ENCODE measurements around the gene TMEM165. TPM values are rescaled to one million over a fixed set of nuclear protein-coding genes. Genes with fewer than 3 reads are reported as not detected.

Gene TMEM165
- total RNA-seq, 2 donors from 2014 or later = 54.6 to 101 TPM

DNA sequence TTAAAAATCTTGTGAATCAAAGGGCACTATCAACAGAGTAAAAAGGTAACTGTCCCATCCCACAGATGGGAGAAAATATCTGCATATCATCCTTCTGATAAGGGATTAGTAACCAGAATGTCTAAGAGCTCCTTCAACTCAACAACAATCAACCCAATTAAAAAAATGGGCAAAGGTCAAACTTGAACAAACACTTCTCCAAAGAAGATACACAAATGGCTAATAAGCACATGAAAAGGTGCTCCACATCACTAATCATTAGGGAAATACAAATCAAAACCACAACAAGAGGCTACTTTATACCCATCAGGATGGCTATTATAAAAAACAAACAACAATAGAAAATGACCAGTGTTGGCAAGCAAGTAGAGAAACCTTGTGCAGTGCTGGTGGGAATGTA, 43.3 kb downstream of the TMEM165 start:
- DNase-seq (no peak), ATAC-seq (no peak)
- intact Hi-C loops (cut with DNase I) = no loop called here

DNA sequence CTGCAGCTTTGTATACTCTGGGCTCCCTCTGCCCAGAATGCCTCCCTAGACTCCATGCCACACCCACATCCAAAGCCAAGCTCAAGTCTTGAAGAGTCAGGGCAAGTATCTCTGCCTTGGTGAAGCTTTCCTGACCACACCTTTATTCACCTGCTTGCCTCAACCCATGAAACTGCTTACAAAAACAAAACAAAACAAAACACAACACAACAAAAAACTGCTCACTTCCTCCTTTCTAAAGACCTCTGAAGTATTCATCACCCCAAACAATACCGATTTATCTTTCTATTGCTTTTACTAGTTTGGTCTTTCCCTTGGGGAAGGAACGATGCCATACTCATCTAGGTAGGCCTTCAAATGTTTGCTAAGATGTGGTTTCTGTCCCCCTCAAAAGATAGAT, 45.0 kb downstream of the TMEM165 start:
- intact Hi-C loops (cut with DNase I) = no loop called here
- DNase-seq (no peak), ATAC-seq (no peak)

GRCh38 chr4:55442541-55442940, 46.8 kb downstream of the TMEM165 start:
- DNase-seq = no peak
- no peak for ATAC-seq
- intact Hi-C loops (cut with DNase I) = no loop called here

- ATAC-seq = peak in 1 of 2 donors; percentile 38
- intact Hi-C loops (cut with DNase I) = loop anchor here in 1 of 2 donors (5.0 kb wide), 1 partner anchor 107 kb away; no protein-coding TSS in a partner anchor
These were observed 49.1 kb downstream of the TMEM165 start for GRCh38 chr4:55444827-55445226.

GRCh38 chr4:55445921-55446577, 50.3 kb downstream of the TMEM165 start:
- no peak for DNase-seq
- ATAC-seq = no peak
- intact Hi-C loops (cut with DNase I) = loop anchor here in 1 of 2 donors (5.0 kb wide), 1 partner anchor 106 kb away; no protein-coding TSS in a partner anchor

More at GRCh38 chr4:55444827-55445226, 49.1 kb downstream of the TMEM165 start:
- DNase-seq = no peak

DNA sequence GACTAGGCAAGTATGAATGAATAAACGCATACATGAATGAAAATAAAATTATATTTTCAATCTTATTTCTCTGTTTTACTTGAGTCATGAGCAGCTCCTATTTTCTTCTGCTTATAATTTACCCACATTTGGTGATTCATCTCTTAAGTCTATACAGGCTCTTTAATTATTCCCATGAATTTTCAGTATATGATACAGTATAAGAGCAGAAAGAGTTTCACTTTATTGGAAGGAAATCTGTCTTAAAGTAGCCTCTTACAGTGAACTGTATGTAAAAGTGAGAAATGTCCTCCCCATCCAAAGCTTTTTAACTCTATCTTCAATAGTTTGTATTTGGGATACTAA, 50.8 kb downstream of the TMEM165 start:
- ATAC-seq (no peak), DNase-seq (no peak)
- intact Hi-C loops (cut with DNase I) = loop anchor here in 1 of 2 donors (5.0 kb wide), 1 partner anchor 106 kb away; no protein-coding TSS in a partner anchor

DNA sequence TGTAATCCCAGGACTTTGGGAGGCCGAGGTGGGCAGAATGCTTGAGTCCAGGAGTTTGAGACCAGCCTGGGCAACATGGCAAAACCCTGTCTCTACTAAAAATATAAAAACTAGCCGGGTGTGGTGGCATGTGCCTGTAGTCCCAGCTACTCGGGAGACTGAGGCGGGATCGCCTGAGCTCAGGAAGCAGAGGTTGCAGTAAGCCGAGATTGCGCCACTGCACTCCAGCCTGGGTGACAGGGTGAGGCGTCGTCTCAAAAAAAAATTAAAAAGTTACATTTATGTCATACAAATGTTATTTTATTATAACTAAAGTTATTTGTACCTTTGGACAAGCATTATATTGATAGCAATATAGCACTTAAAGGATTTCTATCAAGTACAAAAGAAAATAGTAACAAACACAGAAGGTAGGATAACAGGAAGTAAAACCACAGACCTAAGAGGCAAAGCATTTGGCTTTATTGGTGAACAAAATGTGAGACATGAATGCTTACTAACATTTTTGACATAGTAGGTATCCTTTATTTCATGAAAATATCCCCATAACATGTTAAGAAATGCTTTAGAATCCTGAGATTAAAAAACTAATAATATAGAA, 51.5 kb downstream of the TMEM165 start:
- DNase-seq = no peak
- intact Hi-C loops (cut with DNase I) = loop anchor here in 1 of 2 donors (5.0 kb wide), 1 partner anchor 105 kb away; no protein-coding TSS in a partner anchor
- ATAC-seq = no peak

DNA sequence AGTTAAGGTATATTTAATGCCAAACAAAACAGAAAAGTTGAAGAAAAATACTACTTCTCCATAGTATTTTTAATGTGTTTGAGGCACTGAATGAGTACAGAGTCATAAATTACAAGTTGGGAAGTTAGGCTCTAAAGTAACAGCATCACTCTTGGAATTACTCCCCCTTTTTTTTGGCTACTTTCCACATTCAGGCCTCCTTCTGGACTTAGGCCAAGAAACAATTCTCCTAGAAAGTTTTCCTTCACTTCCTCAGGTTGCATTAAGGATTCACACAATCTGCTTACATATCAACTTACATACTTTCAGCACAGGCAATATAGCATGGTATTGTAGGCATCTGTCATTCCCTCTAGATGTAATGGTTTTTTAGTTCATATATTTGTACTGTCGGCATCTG, 52.1 kb downstream of the TMEM165 start:
- DNase-seq (no peak), ATAC-seq (no peak)
- intact Hi-C loops (cut with DNase I) = loop anchor here in 1 of 2 donors (5.0 kb wide), 1 partner anchor 104 kb away; no protein-coding TSS in a partner anchor

DNA sequence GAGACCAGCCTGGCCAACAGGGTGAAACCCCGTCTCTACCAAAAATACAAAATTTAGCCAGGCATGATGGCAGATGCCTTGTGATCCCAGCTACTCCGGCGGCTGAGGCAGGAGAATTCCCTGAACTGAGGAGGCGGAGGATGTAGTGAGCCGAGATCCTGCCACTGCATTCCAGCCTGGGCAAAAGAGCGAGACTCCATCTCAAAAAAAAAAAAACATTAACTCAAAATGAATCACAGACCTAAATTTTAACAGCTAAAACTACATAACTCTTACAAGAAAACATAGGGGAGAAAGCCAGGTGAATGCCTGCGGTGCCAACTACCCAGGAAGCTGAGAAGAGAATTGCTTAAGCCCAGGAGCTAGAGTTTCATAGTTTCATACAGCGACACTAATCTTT, 54.8 kb downstream of the TMEM165 start:
- intact Hi-C loops (cut with DNase I) = no loop called here
- ATAC-seq = no peak
- DNase-seq = no peak

DNA sequence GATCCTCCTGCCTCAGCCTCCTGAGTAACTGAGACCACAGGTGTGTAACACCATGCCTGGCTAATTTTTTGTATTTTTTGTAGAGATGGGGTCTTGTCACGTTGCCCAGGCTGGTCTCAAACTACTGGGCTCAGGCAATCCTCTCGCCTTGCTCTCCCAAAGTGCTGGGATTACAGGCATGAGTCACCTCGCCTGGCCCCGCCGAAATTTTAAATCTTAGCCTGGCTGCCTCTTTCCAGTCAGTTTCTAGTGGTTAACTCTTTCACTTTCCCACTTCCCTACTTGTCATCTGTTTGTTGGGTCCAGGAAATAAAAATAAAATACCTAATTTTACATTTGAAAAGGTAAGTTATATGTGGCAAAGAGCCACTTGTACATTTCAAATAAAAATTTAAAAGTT, 62.4 kb downstream of the TMEM165 start:
- no peak for DNase-seq
- ATAC-seq = no peak
- intact Hi-C loops (cut with DNase I) = no loop called here

- intact Hi-C loops (cut with DNase I) = no loop called here
- DNase-seq (no peak), ATAC-seq (no peak)
These were observed 62.9 kb downstream of the TMEM165 start for GRCh38 chr4:55458611-55459010.

DNA sequence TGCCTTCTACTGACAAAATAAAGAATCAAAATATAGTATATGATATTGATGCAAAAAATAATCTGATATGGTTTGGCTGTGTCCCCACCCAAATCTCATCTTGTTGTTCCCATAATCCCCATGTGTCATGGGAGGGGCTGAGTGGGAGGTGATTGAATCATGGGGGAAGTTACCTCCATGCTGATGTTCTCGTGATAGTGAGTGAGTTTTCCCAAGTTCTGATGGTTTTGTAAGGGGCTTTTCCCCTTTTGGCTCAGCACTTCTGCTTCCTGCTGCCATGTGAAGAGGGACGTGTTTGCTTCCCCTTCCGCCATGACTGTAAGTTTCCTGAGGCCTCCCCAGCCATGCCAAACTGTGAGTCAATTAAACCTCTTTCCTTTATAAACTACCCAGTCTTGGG, 70.2 kb downstream of the TMEM165 start:
- intact Hi-C loops (cut with DNase I) = no loop called here
- ATAC-seq (no peak), DNase-seq (no peak)

DNA sequence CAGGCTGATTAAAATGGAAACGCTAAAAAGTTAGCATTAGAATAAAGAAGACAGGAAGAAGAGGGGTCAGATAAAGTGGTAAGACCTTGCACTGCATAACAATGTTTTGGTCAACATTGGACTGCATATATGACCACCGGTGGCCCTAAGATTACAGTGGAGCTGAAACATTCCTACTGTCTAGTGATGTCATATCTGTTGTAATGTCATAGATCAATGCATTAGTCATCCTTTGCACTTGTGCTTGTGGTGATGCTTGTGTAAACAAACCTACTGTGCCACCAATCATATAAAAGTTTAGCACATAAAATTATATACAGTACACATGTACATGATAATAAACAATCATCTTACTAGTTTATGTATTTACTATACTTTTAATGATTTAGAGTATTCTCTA, 73.0 kb downstream of the TMEM165 start:
- ATAC-seq = no peak
- intact Hi-C loops (cut with DNase I) = no loop called here
- DNase-seq = no peak

- intact Hi-C loops (cut with DNase I) = loop anchor here in 1 of 2 donors (5.0 kb wide), 1 partner anchor 48 kb away; no protein-coding TSS in a partner anchor
- no peak for DNase-seq
- no peak for ATAC-seq
These were observed 74.2 kb downstream of the TMEM165 start for GRCh38 chr4:55469979-55470378.

Other genes with a start within 250 kb of the TMEM165 start
- 10 to 100 TPM; 10.9 to 13.5 TPM for gene SRD5A3, start 49.7 kb upstream of the TMEM165 start, total RNA-seq
- gene CLOCK, start 151.0 kb downstream of the TMEM165 start, total RNA-seq = 10 to 100 TPM; 26.8 to 33.5 TPM
- gene PDCL2, start 196.3 kb downstream of the TMEM165 start, total RNA-seq = not detected
- not detected for gene NMU, start 240.3 kb downstream of the TMEM165 start, total RNA-seq

Data from left cardiac atrium (tissue), 4 donors.